ENCODE results near the gene PREX1. TPM values are rescaled to one million over a fixed set of nuclear protein-coding genes. Genes with fewer than 3 reads are reported as not detected.

PREX1 gene
- total RNA-seq, 2 donors from 2014 or later, result 11.5 to 21.7 TPM

- no peak for TF ChIP-seq CTCF (IDR thresholded peaks at IDR 0.05)
- Histone ChIP-seq H3K36me3 (no peaks in the 10 kb centered on the region), H3K4me3 (no peak overlapping the region), H3K27me3 (no peaks in the 10 kb centered on the region), H3K4me1 (peaks cover 0 to 36% of the 10 kb centered on the region in 2 donors), H3K27ac (no peak overlapping the region), H3K9me3 (no peaks in the 10 kb centered on the region)
- DNase-seq (ENCODE audit: low spot score), result no peak
These were observed 8.7 kb downstream of the PREX1 start for GRCh38 chr20:48819089-48819488.

- Histone ChIP-seq H3K27ac (no peak overlapping the region), H3K4me1 (peaks cover 0 to 40% of the 10 kb centered on the region in 2 donors), H3K4me3 (no peak overlapping the region), H3K36me3 (no peaks in the 10 kb centered on the region), H3K9me3 (no peaks in the 10 kb centered on the region), H3K27me3 (no peaks in the 10 kb centered on the region)
- no peak for DNase-seq (ENCODE audit: low spot score)
- TF ChIP-seq CTCF (IDR thresholded peaks at IDR 0.05), result no peak
These were observed 9.3 kb downstream of the PREX1 start for GRCh38 chr20:48818481-48818987.

- no peaks in the 10 kb centered on the region for H3K27me3 ChIP-seq
- DNase-seq (ENCODE audit: low spot score), result no peak
- H3K36me3 ChIP-seq, result no peaks in the 10 kb centered on the region
- no peak for TF ChIP-seq CTCF (IDR thresholded peaks at IDR 0.05)
- H3K4me1 ChIP-seq, result peaks cover 0 to 44% of the 10 kb centered on the region in 2 donors
- H3K4me3 ChIP-seq, result no peak overlapping the region
- H3K27ac ChIP-seq, result no peak overlapping the region
- H3K9me3 ChIP-seq, result no peaks in the 10 kb centered on the region
These were observed 9.8 kb downstream of the PREX1 start for GRCh38 chr20:48818031-48818370.

- H3K4me3 ChIP-seq, result no peak overlapping the region
- no peak for DNase-seq (ENCODE audit: low spot score)
- no peak overlapping the region for H3K27ac ChIP-seq
- no peaks in the 10 kb centered on the region for H3K36me3 ChIP-seq
- no peaks in the 10 kb centered on the region for H3K9me3 ChIP-seq
- peaks cover 0 to 45% of the 10 kb centered on the region in 2 donors for H3K4me1 ChIP-seq
- no peaks in the 10 kb centered on the region for H3K27me3 ChIP-seq
- TF ChIP-seq CTCF (IDR thresholded peaks at IDR 0.05), result no peak
These were observed 10.3 kb downstream of the PREX1 start for GRCh38 chr20:48817367-48818030.

- no peak overlapping the region for H3K4me3 ChIP-seq
- H3K9me3 ChIP-seq, result no peaks in the 10 kb centered on the region
- H3K27ac ChIP-seq, result no peak overlapping the region
- no peaks in the 10 kb centered on the region for H3K27me3 ChIP-seq
- no peak for TF ChIP-seq CTCF (IDR thresholded peaks at IDR 0.05)
- H3K36me3 ChIP-seq, result no peaks in the 10 kb centered on the region
- peaks cover 0 to 45% of the 10 kb centered on the region in 2 donors for H3K4me1 ChIP-seq
- DNase-seq (ENCODE audit: low spot score), result no peak
These were observed 11.3 kb downstream of the PREX1 start for GRCh38 chr20:48816282-48817205.
